Keratinocyte (primary cell): ENCODE data around the gene MYH10.

Source experiments
- CTCF ChIP-seq, 3 experiments: IDR thresholded peaks in 1 of 3; conservative IDR thresholded peaks in 1 of 3; optimal IDR thresholded peaks in 1 of 3; 2 replicates in 2 of 3; 3 replicates in 1 of 3; pipeline versions ENCODE3 to v1.5.1; 2011; ENCODE audit warnings: low read length in 3 of 3, mild to moderate bottlenecking in 3 of 3, moderate library complexity in 2 of 3, control low read depth in 1 of 3, inconsistent platforms in 1 of 3; ENCODE audit not compliant: insufficient read depth in 2 of 3; ENCODE audit errors: extremely low read depth in 1 of 3
- EZH2 ChIP-seq: IDR thresholded peaks from one replicate; pipeline ENCODE4 v1.6.1; 2012; ENCODE audit warnings: inconsistent platforms, mild to moderate bottlenecking, low read length, moderate library complexity

- TF ChIP-seq CTCF (optimal IDR thresholded peaks at IDR 0.05 in 1 of 3, IDR thresholded peaks at IDR 0.05 in 1 of 3, conservative IDR thresholded peaks at IDR 0.05 in 1 of 3; ENCODE audit: extremely low read depth in 1 of 3, insufficient read depth in 2 of 3, low read length in 3 of 3) (no peak), EZH2 (no peak)
These were observed 165.6 kb downstream of the MYH10 start for GRCh38 chr17:8464941-8465340.
